ENCODE measurements around the gene TMEM116.

DNA sequence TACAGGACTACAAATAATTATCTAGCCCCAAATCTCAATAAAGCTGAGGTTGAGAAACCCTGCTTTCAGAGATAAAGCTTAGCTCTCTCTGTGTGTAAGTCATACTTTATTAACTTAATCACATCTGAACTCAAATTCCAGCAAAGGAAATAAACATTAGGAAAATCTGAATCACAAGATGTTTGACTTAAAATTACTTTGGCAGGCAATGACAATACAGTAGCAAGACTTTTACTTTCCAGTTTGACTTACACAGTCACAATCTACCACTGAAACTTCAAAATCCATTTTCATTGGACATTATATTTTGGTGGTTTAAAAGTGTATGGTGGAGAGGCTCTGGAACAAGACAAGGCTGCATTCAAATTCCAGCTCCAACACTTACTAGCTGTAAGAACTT is 11.4 kb downstream of the TMEM116 start:
- TF ChIP-seq, protein P1, sequence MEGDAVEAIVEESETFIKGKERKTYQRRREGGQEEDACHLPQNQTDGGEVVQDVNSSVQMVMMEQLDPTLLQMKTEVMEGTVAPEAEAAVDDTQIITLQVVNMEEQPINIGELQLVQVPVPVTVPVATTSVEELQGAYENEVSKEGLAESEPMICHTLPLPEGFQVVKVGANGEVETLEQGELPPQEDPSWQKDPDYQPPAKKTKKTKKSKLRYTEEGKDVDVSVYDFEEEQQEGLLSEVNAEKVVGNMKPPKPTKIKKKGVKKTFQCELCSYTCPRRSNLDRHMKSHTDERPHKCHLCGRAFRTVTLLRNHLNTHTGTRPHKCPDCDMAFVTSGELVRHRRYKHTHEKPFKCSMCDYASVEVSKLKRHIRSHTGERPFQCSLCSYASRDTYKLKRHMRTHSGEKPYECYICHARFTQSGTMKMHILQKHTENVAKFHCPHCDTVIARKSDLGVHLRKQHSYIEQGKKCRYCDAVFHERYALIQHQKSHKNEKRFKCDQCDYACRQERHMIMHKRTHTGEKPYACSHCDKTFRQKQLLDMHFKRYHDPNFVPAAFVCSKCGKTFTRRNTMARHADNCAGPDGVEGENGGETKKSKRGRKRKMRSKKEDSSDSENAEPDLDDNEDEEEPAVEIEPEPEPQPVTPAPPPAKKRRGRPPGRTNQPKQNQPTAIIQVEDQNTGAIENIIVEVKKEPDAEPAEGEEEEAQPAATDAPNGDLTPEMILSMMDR (IDR thresholded peaks at IDR 0.05; ENCODE audit: low read length): no peak
- TF ChIP-seq EZH2 (IDR thresholded peaks at IDR 0.05; ENCODE audit: borderline replicate concordance, low read length): no peak
